Measurements from ENCODE around the gene C6orf132. TPM values are rescaled to one million over a fixed set of nuclear protein-coding genes. Genes with fewer than 3 reads are reported as not detected.

Gene C6orf132
- total RNA-seq, 4 donors from 2014 or later, result 106 to 200 (median 137) TPM

DNA sequence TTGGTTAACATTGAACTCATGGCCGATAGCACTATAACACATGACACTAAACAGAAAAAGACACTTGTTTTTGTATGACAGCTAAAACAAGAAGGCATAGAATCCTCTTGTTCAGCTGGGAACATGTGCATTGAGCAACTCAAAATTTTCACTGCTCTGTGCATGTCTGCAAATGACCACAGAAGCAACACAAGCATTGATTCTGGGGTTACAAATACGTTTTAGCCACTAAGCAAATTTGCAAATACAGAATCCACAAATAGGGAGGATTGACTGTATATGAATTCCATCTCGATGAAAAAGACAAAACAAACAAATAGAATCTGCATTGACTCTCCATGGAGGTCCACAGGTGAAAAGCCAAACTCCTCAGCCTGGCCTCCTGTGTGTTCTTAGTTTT lies 31.7 kb downstream of the C6orf132 start:
- no peak for TF ChIP-seq POLR2A (IDR thresholded peaks at IDR 0.05)
- TF ChIP-seq CTCF (IDR thresholded peaks at IDR 0.05), result no peak
- no peak for DNase-seq (ENCODE audit: low spot score in 2 of 2)
- no peak overlapping the region for H3K4me3 ChIP-seq (ENCODE audit: low read depth, poor library complexity, severe bottlenecking)
- WGBS, 2 donors, result 83 to 87% methylated on average over 3 of the region's 3 CpGs
- intact Hi-C loops (cut with DNase I; ENCODE audit: low total_unique reads), result no loop called here

GRCh38 chr6:42108071-42108470 lies 34.3 kb downstream of the C6orf132 start:
- intact Hi-C loops (cut with DNase I; ENCODE audit: low total_unique reads), result no loop called here
- no peak for TF ChIP-seq CTCF (IDR thresholded peaks at IDR 0.05)
- no peak for TF ChIP-seq POLR2A (IDR thresholded peaks at IDR 0.05)
- H3K4me3 ChIP-seq (ENCODE audit: low read depth, poor library complexity, severe bottlenecking), result no peak overlapping the region
- no peak for DNase-seq (ENCODE audit: low spot score in 2 of 2)
- WGBS, 2 donors, result 100% methylated on average over 2 of the region's 2 CpGs

DNA sequence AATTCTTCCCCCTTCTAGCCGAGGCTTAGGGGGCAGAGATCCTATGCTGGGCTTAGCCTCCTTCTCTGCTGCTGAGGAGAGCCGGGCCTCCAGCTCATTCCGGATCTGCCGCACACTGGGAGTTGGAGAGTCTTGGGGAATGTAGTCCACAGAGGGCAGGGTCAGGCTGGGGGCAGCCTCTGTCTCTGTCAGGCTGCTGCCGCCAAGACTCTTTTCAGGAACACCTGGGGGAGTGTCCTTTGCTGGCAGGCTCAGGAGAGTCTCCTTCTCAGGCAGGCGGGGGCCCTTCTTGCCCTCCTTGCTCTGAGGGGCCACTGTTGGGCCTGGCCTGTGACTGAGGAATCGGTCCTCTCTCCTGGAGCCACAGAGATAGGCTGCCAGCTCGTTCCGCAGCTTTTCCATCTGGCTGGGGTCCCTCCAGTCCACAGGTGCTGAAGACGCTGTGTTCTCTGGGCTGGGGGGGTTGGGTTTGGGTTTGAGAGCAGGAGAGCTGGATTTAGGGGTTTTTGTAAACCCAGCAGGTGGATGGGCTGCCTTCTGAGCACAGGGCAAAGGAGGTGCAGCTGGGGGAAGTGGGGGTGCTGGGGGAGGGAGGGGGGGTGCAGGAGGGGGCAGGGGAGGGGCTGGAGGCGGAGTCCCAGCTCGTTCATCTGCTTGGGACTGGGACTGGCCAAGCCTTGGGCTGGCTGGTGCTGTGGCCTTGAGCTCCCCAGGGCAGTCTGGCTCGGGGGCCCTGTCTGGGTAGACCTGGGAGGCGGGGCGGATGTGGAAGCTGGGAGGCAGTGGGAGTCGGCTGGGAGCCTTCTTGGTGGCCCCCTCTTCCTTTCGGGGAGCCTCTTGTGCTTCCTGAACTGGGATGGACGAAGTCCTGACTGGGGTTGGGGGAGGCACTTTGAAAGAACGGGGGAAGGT lies 36.1 kb downstream of the C6orf132 start:
- DNase-seq (ENCODE audit: low spot score in 2 of 2), result no peak
- intact Hi-C loops (cut with DNase I; ENCODE audit: low total_unique reads), result no loop called here
- H3K4me3 ChIP-seq (ENCODE audit: low read depth, poor library complexity, severe bottlenecking), result no peak overlapping the region
- TF ChIP-seq POLR2A (IDR thresholded peaks at IDR 0.05) (no peak), CTCF (IDR thresholded peaks at IDR 0.05) (no peak)
- 79 to 87% methylated on average over 15 to 19 of the region's 19 CpGs for WGBS, 2 donors

GRCh38 chr6:42105709-42106108 lies 36.7 kb downstream of the C6orf132 start:
- intact Hi-C loops (cut with DNase I; ENCODE audit: low total_unique reads), result no loop called here
- TF ChIP-seq CTCF (IDR thresholded peaks at IDR 0.05) (no peak), POLR2A (IDR thresholded peaks at IDR 0.05) (no peak)
- DNase-seq (ENCODE audit: low spot score in 2 of 2), result no peak

DNA sequence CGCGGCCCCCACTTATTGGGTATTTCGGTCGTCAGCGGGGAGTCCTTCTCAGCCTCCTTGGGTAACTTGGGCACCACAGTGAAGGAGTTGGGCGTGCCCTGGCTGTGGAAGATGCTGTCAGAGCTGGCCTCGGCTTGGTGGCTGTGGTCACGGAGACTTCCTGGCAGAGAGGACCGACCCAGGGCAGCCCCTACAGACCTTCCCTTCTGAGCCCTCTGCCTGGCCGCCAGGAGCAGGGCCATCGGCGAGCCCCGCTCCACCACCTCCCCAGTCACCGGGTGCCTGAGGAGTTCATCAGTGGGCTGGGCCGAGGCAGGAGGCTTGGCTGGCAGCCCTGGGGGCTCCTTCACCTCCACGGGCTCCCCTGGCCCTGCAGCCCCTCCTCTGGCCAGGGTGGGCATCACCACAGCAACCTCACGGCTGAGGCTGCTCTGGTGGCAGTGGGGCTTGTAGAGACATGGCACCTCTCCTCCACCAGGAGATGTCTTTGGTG lies 37.2 kb downstream of the C6orf132 start:
- DNase-seq (ENCODE audit: low spot score in 2 of 2), result no peak
- TF ChIP-seq CTCF (IDR thresholded peaks at IDR 0.05) (no peak), POLR2A (IDR thresholded peaks at IDR 0.05) (no peak)
- intact Hi-C loops (cut with DNase I; ENCODE audit: low total_unique reads), result no loop called here

More at GRCh38 chr6:42105709-42106108, 36.7 kb downstream of the C6orf132 start:
- WGBS, 2 donors, result 43 to 56% methylated on average over 1 of the region's 1 CpG
- no peak overlapping the region for H3K4me3 ChIP-seq (ENCODE audit: low read depth, poor library complexity, severe bottlenecking)

More for the DNA sequence above, 37.2 kb downstream of the C6orf132 start:
- WGBS, 2 donors, result 59 to 75% methylated on average over 9 to 10 of the region's 17 CpGs
- H3K4me3 ChIP-seq (ENCODE audit: low read depth, poor library complexity, severe bottlenecking), result no peak overlapping the region
